Measurements from ENCODE around the gene SUMO2. TPM values are rescaled to one million over a fixed set of nuclear protein-coding genes. Genes with fewer than 3 reads are reported as not detected.

SUMO2 gene
- total and polyA plus RNA-seq, 9 of the 15 experiments (the other 6 are each of a cell fraction or from before 2014, with no cell fraction given) = 157 to 733 (median 419) TPM

- TF ChIP-seq ZNF766 (CRISPR knock-in tag; conservative IDR thresholded peaks at IDR 0.05) (peak; percentile 54; the same call in 1 of the 2 replicates), HINFP (tag; conservative IDR thresholded peaks at IDR 0.05; ENCODE audit: low read depth) (0 out of 2 replicates have a peak, but pooled peaks have one; percentile 64), RAD21 (CRISPR knock-in tag; conservative IDR thresholded peaks at IDR 0.05 in 1 of 2, IDR thresholded peaks at IDR 0.05 in 1 of 2) (peak in 1 of 2 experiments; percentile 21; a peak in 3 of 4 replicates), DACH1 (IDR thresholded peaks at IDR 0.05; ENCODE audit: partially characterized antibody) (peak; percentile 99), RBM25 (IDR thresholded peaks at IDR 0.05; ENCODE audit: low read depth, low read length, severe bottlenecking) (no peak), NR2F6 (CRISPR knock-in tag; IDR thresholded peaks at IDR 0.05) (no peak), KAT8 (IDR thresholded peaks at IDR 0.05; ENCODE audit: low read depth) (no peak), RBFOX2 (IDR thresholded peaks at IDR 0.05; ENCODE audit: low read depth, low read length) (peak; percentile 95), ZNF639 (CRISPR knock-in tag; conservative IDR thresholded peaks at IDR 0.05 in 1 of 2, IDR thresholded peaks at IDR 0.05 in 1 of 2) (peak in 1 of 2 experiments; percentile 79; a peak in 2 of 4 replicates), ZFP91 (CRISPR knock-in tag; IDR thresholded peaks at IDR 0.05) (0 out of 2 replicates have a peak, but pooled peaks have one; percentile 40), ZBTB49 (CRISPR knock-in tag; IDR thresholded peaks at IDR 0.05; ENCODE audit: borderline replicate concordance) (no peak), VEZF1 (CRISPR knock-in tag; IDR thresholded peaks at IDR 0.05) (peak; percentile 97), CREB3 (tag; conservative IDR thresholded peaks at IDR 0.05; ENCODE audit: low read depth) (0 out of 2 replicates have a peak, but pooled peaks have one; percentile 25)
These were observed 22.5 kb upstream of the SUMO2 start, which contains the start of gene NUP85 (continued) for GRCh38 chr17:75205037-75205792.

All from K562 (cell line).